Breast epithelium (tissue), 4 donors: ENCODE measurements around the gene SLX4IP. TPM values are rescaled to one million over a fixed set of nuclear protein-coding genes. Genes with fewer than 3 reads are reported as not detected.

Source experiments
- DNase-seq, 2 donors: peaks; one replicate each; pipeline ENCODE4 v3.0.0-alpha.2; 2019; ENCODE audit warnings: low spot score in 2 of 2
- H3K27ac ChIP-seq, 2 donors: fragments of 200-600 bp; sonication (generic) in 1 of 2; one replicate each; pipeline ENCODE4 v1.5.1; 2016 to 2019; ENCODE audit warnings: mild to moderate bottlenecking in 1 of 2
- H3K27me3 ChIP-seq, 2 donors: fragments of 200-600 bp; sonication (generic) in 1 of 2; one replicate each; pipeline versions ENCODE4 v1.5.1 to v1.6.0; 2017 to 2019; ENCODE audit warnings: control low read depth in 1 of 2, mild to moderate bottlenecking in 1 of 2
- H3K36me3 ChIP-seq: fragments of 200-600 bp; one replicate; pipeline ENCODE4 v1.5.1; 2019
- H3K4me1 ChIP-seq, 2 donors: fragments of 200-600 bp; sonication (generic); one replicate each; pipeline ENCODE4 v1.5.1; 2016 to 2019; ENCODE audit warnings: control low read depth in 1 of 2
- H3K4me3 ChIP-seq, 3 donors: fragments of 200-600 bp; sonication (generic); 1 replicate in 2 of 3; 2 replicates in 1 of 3; pipeline ENCODE4 v1.5.1; 2016 to 2019; ENCODE audit warnings: mild to moderate bottlenecking in 3 of 3, moderate library complexity in 2 of 3
- H3K9me3 ChIP-seq, 2 donors: fragments of 200-600 bp; sonication (generic) in 1 of 2; one replicate each; pipeline ENCODE4 v1.5.1; 2016 to 2019; ENCODE audit warnings: control low read depth in 1 of 2
- CTCF ChIP-seq, 3 donors: fragments of 450-650 bp; IDR thresholded peaks; one replicate each; pipeline ENCODE4 v1.5.1; 2016 to 2017; ENCODE audit warnings: antibody characterized with exemption in 3 of 3, mild to moderate bottlenecking in 3 of 3, moderate library complexity in 3 of 3
- POLR2A ChIP-seq: fragments of 450-650 bp; IDR thresholded peaks from one replicate; pipeline ENCODE4 v1.6.1; 2016; ENCODE audit warnings: antibody characterized with exemption, mild to moderate bottlenecking, moderate library complexity
- POLR2AphosphoS5 ChIP-seq, 3 donors: sonication (generic); formaldehyde crosslinking; IDR thresholded peaks; one replicate each; pipeline ENCODE4 v1.6.1; 2017; ENCODE audit warnings: antibody characterized with exemption in 3 of 3
- intact Hi-C: fragments of 100-400 bp; cut with DNase I; formaldehyde crosslinking; loops from one replicate; pipeline ENCODE4 v1.15.1; 2023; ENCODE audit warnings: low total_unique reads
- total RNA-seq, 3 donors: library from RNA; depleted of rRNA; stranded (reverse); fragments of >200 nt; gene quantifications; one replicate each; pipeline ENCODE4 v1.1.0, GENCODE V29; 2016

The SLX4IP gene
- total RNA-seq, 3 donors from 2014 or later = 4.2 to 6.9 (median 5.9) TPM

- H3K9me3 ChIP-seq = no peaks in the 10 kb centered on the region
- peak overlapping the region in 1 of 2 donors; percentile 26 for H3K27ac ChIP-seq
- TF ChIP-seq CTCF (IDR thresholded peaks at IDR 0.05) (no peak), POLR2A (no peak), POLR2AphosphoS5 (IDR thresholded peaks at IDR 0.05) (no peak)
- no peak overlapping the region for H3K4me3 ChIP-seq
- no peaks in the 10 kb centered on the region for H3K4me1 ChIP-seq
- intact Hi-C loops = no loop called here
- DNase-seq = no peak
- no peaks in the 10 kb centered on the region for H3K27me3 ChIP-seq
- H3K36me3 ChIP-seq = no peaks in the 10 kb centered on the region
Observed at GRCh38 chr20:10467681-10468339, 32.7 kb downstream of the SLX4IP start.

GRCh38 chr20:10468340-10468845 lies 33.3 kb downstream of the SLX4IP start:
- DNase-seq = no peak
- Histone ChIP-seq H3K27me3 (no peaks in the 10 kb centered on the region), H3K27ac (no peak overlapping the region), H3K36me3 (no peaks in the 10 kb centered on the region), H3K4me3 (no peak overlapping the region), H3K9me3 (no peaks in the 10 kb centered on the region), H3K4me1 (no peaks in the 10 kb centered on the region)
- TF ChIP-seq CTCF (IDR thresholded peaks at IDR 0.05) (no peak), POLR2A (no peak), POLR2AphosphoS5 (IDR thresholded peaks at IDR 0.05) (no peak)
- intact Hi-C loops = no loop called here

GRCh38 chr20:10469056-10469455 lies 34.0 kb downstream of the SLX4IP start:
- no peaks in the 10 kb centered on the region for H3K27me3 ChIP-seq
- H3K4me1 ChIP-seq = no peaks in the 10 kb centered on the region
- intact Hi-C loops = no loop called here
- H3K27ac ChIP-seq = no peak overlapping the region
- H3K4me3 ChIP-seq = no peak overlapping the region
- TF ChIP-seq POLR2AphosphoS5 (IDR thresholded peaks at IDR 0.05) = no peak
- no peak for TF ChIP-seq POLR2A
- no peak for TF ChIP-seq CTCF (IDR thresholded peaks at IDR 0.05)
- DNase-seq = no peak
- no peaks in the 10 kb centered on the region for H3K9me3 ChIP-seq
- no peaks in the 10 kb centered on the region for H3K36me3 ChIP-seq

- H3K4me3 ChIP-seq = no peak overlapping the region
- H3K27ac ChIP-seq = peak overlapping the region; percentile 7 to 26
- DNase-seq = peak in 1 of 2 donors; percentile 54
Observed at GRCh38 chr20:10469599-10469998, 34.5 kb downstream of the SLX4IP start.

More at GRCh38 chr20:10469599-10469998, 34.5 kb downstream of the SLX4IP start:
- H3K36me3 ChIP-seq = no peaks in the 10 kb centered on the region
- no peaks in the 10 kb centered on the region for H3K27me3 ChIP-seq
- intact Hi-C loops = no loop called here
- TF ChIP-seq POLR2AphosphoS5 (IDR thresholded peaks at IDR 0.05) = no peak
- TF ChIP-seq CTCF (IDR thresholded peaks at IDR 0.05) = peak; percentile 52 to 68 (median 59)
- H3K4me1 ChIP-seq = no peaks in the 10 kb centered on the region
- H3K9me3 ChIP-seq = no peaks in the 10 kb centered on the region
